Stomach (tissue), 4 donors: Measurements from ENCODE around the gene ICE1.

ENCODE experiments used
- CTCF ChIP-seq, 7 experiments: fragments of 450-650 bp in 4 of 7; fragments of 200-600 bp in 3 of 7; sonication (generic) in 3 of 7; IDR thresholded peaks; one replicate each; pipeline ENCODE4 v1.5.1; 2016 to 2019; ENCODE audit warnings: antibody characterized with exemption in 7 of 7, control low read depth in 2 of 7, mild to moderate bottlenecking in 1 of 7
- EP300 ChIP-seq: sonication (generic); formaldehyde crosslinking; IDR thresholded peaks from one replicate; pipeline ENCODE4 v1.6.1; 2017; ENCODE audit warnings: antibody characterized with exemption
- POLR2A ChIP-seq, 4 donors: fragments of 450-650 bp; IDR thresholded peaks; one replicate each; pipeline ENCODE4 v1.6.1; 2016; ENCODE audit warnings: antibody characterized with exemption in 4 of 4, control low read depth in 2 of 4, mild to moderate bottlenecking in 1 of 4, moderate library complexity in 1 of 4
- POLR2AphosphoS5 ChIP-seq, 3 donors: sonication (generic); formaldehyde crosslinking; IDR thresholded peaks; one replicate each; pipeline ENCODE4 v1.6.1; 2016; ENCODE audit warnings: antibody characterized with exemption in 3 of 3

- TF ChIP-seq POLR2A (IDR thresholded peaks at IDR 0.05) = no peak
- peak in 5 of 7 experiments; percentile 27 to 58 (median 46) for TF ChIP-seq CTCF (IDR thresholded peaks at IDR 0.05)
- TF ChIP-seq POLR2AphosphoS5 (IDR thresholded peaks at IDR 0.05) = no peak
- TF ChIP-seq EP300 = no peak
Observed at GRCh38 chr5:5492087-5492933, 69.8 kb downstream of the ICE1 start.
